Choroid plexus epithelial cell (primary cell): ENCODE measurements around the gene KREMEN1.

Experiments
- DNase-seq: peaks from one replicate; pipeline ENCODE4 v3.0.0-alpha.2; 2010; ENCODE audit warnings: low read depth
- H3K4me3 ChIP-seq: 2 replicates; pipeline ENCODE4 v1.5.1; 2011; ENCODE audit warnings: low read depth, mild to moderate bottlenecking, control low read depth, low read length, moderate library complexity
- TF ChIP-seq, protein P1 (sequence below): conservative IDR thresholded peaks from 2 replicates; pipeline ENCODE4 v1.5.1; 2011; ENCODE audit warnings: low read depth, mild to moderate bottlenecking, control low read depth, inconsistent platforms, low read length, moderate library complexity

Gene KREMEN1

DNA sequence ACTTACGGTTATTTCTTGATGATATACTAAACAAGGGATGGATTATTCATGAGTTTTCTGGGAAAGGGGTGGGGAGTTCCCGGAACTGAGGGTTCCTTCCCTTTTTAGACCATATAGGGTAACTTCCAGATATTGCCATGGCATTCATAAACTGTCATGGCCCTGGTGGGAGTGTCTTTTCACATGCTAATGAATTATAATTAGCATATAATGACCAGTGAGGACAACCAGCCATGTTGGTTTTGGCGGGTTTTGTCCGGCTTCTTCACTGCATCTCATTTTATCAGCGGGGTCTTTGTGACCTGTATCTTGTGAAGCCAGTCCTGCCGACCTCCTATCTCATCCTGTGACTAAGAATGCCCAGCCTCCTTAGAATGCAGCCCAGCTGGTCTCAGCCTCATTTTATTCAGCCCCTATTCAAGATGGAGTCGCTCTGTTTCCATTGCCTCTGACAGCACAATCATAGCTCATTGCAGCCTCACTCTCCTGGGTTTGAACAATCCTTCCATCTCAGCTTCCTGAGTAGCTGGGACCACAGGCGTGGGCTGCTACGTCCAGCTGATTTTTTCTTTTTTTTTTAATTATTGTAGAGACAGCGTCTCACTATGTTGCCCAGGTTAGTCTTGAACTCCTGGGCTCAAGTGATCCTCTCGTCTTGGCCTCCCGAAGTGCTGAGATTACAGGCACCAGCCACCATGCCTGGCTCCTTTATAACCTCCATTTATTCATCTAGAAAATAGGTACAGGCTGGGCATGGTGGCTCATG is 80.3 kb downstream of the KREMEN1 start:
- DNase-seq, result no peak
- TF ChIP-seq, protein P1, sequence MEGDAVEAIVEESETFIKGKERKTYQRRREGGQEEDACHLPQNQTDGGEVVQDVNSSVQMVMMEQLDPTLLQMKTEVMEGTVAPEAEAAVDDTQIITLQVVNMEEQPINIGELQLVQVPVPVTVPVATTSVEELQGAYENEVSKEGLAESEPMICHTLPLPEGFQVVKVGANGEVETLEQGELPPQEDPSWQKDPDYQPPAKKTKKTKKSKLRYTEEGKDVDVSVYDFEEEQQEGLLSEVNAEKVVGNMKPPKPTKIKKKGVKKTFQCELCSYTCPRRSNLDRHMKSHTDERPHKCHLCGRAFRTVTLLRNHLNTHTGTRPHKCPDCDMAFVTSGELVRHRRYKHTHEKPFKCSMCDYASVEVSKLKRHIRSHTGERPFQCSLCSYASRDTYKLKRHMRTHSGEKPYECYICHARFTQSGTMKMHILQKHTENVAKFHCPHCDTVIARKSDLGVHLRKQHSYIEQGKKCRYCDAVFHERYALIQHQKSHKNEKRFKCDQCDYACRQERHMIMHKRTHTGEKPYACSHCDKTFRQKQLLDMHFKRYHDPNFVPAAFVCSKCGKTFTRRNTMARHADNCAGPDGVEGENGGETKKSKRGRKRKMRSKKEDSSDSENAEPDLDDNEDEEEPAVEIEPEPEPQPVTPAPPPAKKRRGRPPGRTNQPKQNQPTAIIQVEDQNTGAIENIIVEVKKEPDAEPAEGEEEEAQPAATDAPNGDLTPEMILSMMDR, result no peak
- H3K4me3 ChIP-seq, result no peak overlapping the region

DNA sequence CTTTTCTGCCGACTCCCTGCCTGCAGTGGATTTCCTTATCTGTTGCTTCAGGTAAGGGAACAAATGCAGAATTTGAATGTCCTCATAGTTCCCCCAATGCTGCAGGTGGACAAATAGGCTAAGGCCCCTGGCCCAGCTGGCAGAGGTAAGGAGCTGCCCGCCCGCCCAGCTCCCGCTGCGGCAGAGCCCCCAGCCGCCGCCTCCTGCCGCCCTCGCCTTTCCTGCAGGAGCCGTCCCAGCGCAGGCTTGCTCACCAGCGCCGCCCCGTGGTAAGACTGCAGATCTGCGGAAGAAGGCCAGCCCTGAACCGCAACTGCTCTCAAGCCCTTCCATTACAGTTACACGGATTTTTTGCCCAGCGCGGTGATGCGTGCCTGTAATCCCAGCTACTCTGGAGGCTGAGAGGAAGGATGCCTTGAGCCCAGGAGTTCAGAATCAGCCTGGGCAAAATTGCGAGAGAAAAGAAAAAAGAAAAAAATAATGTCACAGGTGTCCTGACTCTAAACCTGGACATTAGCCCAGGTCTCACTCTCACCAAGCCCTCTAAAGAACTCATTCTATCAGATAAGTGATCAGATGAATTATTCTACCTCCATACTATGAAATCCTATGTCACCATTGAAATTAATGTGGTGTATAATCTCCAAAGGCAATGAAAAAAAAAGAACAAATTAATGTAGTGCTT is 81.7 kb downstream of the KREMEN1 start:
- DNase-seq, result peak; percentile 70
- H3K4me3 ChIP-seq, result no peak overlapping the region
- TF ChIP-seq, protein P1, result peak; percentile 88

DNA sequence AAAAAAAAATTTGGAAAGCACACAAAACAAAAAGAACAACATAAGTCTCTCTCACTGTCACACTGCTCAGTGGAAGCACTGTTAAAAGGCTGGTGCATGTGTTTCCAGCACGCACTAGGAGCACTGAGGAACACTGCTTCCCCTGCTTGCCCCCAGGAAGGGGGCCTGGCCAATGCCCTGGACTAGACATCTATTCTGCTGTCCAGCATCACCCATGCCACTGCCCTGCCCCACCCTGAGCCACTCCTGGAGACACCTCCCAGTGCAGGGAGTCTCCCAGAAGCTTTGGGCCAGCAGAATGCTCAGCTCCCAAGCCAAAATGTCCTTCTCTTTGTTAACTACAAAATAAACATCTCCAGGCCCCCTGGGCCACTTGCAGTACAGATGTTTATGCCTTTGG is 83.1 kb downstream of the KREMEN1 start:
- TF ChIP-seq, protein P1, result no peak
- H3K4me3 ChIP-seq, result no peak overlapping the region
- DNase-seq, result no peak

DNA sequence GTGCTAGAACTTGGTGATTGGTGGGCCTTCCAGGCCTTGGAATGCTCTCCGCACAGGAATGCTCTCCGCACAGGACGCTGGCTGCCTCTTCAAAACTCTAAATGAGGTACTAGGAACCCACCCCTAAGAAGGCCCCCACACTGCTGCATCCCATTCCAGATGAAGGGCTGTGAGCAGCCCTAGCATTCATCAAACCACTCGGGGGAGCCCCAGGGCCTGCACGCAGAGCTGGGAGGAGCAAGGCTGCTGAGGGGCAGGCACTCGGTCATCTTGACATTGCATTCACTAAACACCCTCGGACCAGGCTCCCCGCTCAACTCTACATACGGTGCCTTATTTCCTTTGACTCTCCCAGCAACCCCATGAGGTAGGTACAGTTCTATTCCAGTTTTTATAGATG is 83.7 kb downstream of the KREMEN1 start:
- no peak overlapping the region for H3K4me3 ChIP-seq
- peak; percentile 55 for DNase-seq
- TF ChIP-seq, protein P1, result peak; percentile 62

DNA sequence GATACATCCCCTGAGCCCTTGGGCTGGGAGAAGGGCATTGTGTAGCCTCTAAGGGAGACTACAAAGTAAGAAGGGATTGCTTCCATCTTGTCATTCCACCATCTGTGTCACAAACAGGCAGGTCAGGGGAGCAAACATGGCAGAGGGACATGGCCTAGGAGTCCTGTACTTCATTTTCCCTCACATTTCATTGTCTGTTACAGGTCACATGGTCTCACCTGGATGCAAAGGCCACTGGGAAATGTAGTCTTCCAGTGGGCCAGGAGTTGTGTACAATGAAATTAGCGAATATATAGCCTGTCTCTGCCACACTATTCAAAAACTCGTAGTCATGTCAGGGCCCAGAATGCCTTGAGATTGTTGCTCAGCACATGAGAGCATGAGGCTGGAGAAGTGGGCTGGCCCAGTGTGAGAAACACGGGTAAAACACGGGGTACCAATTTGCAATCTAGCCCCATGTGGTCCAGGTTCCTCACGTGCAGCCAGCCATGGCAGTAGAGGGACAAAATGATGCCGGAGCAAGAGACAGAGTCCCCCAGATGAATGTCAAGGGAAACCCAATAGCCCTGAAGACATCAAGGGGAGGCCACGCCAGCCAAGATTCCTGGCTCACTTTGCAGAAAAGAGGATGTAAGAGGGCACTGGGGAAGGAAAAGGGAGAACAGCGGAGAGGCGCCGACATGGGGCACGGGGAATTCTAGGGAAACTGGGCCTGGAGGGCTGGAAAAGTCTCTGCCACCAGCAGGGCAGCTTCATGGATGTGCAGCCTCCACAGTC is 85.1 kb downstream of the KREMEN1 start:
- DNase-seq, result no peak
- TF ChIP-seq, protein P1, result no peak
- H3K4me3 ChIP-seq, result no peak overlapping the region

DNA sequence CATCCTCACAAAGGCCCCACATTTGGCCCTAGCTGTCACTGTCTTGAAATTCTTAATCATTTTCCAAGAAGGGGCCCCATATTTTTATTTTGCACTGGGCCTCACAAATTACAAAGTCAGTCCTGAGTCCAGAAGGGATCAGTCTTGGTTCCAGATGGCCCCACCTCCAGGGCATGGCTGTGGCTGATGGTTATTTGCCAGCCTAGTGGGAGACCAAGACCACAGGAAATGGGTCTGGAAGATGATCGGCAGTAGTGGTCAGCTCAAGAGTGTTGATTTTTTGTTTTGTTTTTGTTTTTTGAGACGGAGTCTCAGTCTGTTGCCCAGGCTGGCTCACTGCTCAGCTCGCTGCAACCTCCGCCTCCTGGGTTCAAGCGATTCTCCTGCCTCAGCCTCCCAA is 85.7 kb downstream of the KREMEN1 start:
- no peak overlapping the region for H3K4me3 ChIP-seq
- TF ChIP-seq, protein P1, result no peak
- no peak for DNase-seq
